ENCODE data around the gene SIN3B.

SIN3B gene

GRCh38 chr19:16914421-16914820 lies 85.2 kb downstream of the SIN3B start:
- no peak for DNase-seq

GRCh38 chr19:16915135-16915534 lies 85.9 kb downstream of the SIN3B start:
- no peak for DNase-seq

- DNase-seq, result no peak
These were observed 86.5 kb downstream of the SIN3B start for GRCh38 chr19:16915734-16916133.

- no peak for DNase-seq
These were observed 88.2 kb downstream of the SIN3B start for GRCh38 chr19:16917401-16917800.

- DNase-seq, result no peak
These were observed 90.3 kb downstream of the SIN3B start for GRCh38 chr19:16919496-16919895.

GRCh38 chr19:16920816-16921529 lies 91.8 kb downstream of the SIN3B start:
- DNase-seq, result no peak

GRCh38 chr19:16921766-16922591 lies 92.8 kb downstream of the SIN3B start:
- DNase-seq, result no peak

GRCh38 chr19:16922592-16922934 lies 93.4 kb downstream of the SIN3B start:
- DNase-seq, result no peak

GRCh38 chr19:16922949-16923348 lies 93.8 kb downstream of the SIN3B start:
- no peak for DNase-seq

GRCh38 chr19:16927883-16928282 lies 98.7 kb downstream of the SIN3B start:
- no peak for DNase-seq

GRCh38 chr19:16928351-16928750 lies 99.2 kb downstream of the SIN3B start:
- no peak for DNase-seq

GRCh38 chr19:16928916-16929315 lies 99.7 kb downstream of the SIN3B start:
- DNase-seq, result no peak

Data from activated T-cell treated with anti-CD3 and anti-CD28 coated beads, Interleukin-2, amount 50 U/mL, for 1 hour (primary cell).